ENCODE data around the gene GNG7. TPM values are rescaled to one million over a fixed set of nuclear protein-coding genes. Genes with fewer than 3 reads are reported as not detected.

The GNG7 gene
- total RNA-seq, 1 experiment from 2014 or later, result 7.7 TPM

DNA sequence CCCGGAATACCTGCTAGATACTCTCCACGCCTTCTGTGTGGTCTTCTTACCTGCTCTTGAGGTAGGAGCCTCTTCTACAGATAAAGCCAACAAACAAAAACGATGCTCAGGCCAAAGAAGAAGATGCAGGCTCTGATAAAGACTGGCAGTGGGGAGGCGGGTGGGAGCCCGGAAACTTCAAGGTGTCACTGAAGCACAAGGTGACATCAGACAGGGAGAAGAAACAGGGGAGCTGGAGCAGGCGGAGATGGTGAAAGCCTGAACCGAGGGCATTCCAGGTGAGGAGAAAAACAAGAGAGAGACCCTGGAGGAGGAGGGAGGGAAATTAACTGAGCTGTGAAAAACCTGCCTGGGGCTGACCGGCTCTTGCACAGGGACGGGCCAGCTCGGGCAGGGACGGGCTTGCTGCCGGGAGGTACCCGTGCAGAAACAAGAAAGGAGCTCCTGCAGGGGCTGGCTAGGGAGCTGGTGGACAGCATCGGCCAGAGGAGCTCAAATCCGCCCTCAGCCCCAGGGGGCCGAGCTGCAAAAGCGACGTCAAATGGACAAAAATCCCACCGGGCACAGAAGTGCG is 19.0 kb downstream of the GNG7 start:
- Mint-ChIP-seq H3K36me3 (ENCODE audit: insufficient read depth in 1 of 3, low read depth in 3 of 3) (peaks cover 0 to 5% (median 5%) of the 10 kb centered on the region in 3 experiments; a peak in 5 of 7 replicates), H3K27ac (peak overlapping the region in 2 of 3 experiments; percentile 36 to 85; a peak in 3 of 7 replicates), H3K27me3 (ENCODE audit: low read depth) (peaks cover 3% of the 10 kb centered on the region), H3K9me3 (peaks cover 0 to 2% of the 10 kb centered on the region in 2 experiments; a peak in 1 of 5 replicates), H3K4me3 (peak overlapping the region in 1 of 2 experiments; percentile 12; a peak in 1 of 5 replicates), H3K4me1 (peaks cover 2% of the 10 kb centered on the region in 2 experiments; a peak in 1 of 4 replicates)
- no peak overlapping the region for H3K23ac ChIP-seq (ENCODE audit: insufficient read length, low read depth, low read length)
- H2AFZ ChIP-seq (ENCODE audit: low read length), result no peak overlapping the region
- H3K56ac ChIP-seq (ENCODE audit: insufficient read length, low read depth, low read length), result no peak overlapping the region
- H3K79me1 ChIP-seq (ENCODE audit: insufficient read depth, low read depth, low read length, poor library complexity, severe bottlenecking), result no peaks in the 10 kb centered on the region
- no peaks in the 10 kb centered on the region for H3K9me3 ChIP-seq (ENCODE audit: control insufficient read depth, low read depth, low read length)
- no peak overlapping the region for H2BK120ac ChIP-seq (ENCODE audit: low read depth, low read length, poor library complexity, severe bottlenecking)
- H3K18ac ChIP-seq (ENCODE audit: insufficient read length, low read depth, low read length), result no peak overlapping the region
- no peak overlapping the region for H3K27ac ChIP-seq (ENCODE audit: insufficient read length, low read depth, low read length)
- H3K4me1 ChIP-seq (ENCODE audit: insufficient read depth, low read length), result no peaks in the 10 kb centered on the region
- no peak overlapping the region for H2BK15ac ChIP-seq (ENCODE audit: low read depth, low read length)
- WGBS (ENCODE audit: extremely low coverage, insufficient read length, low lambda C conversion rate), result no CpG with 5 or more reads among the region's 20 CpGs
- no peak overlapping the region for H4K8ac ChIP-seq (replicated peaks; ENCODE audit: insufficient read length, low read depth, low read length)
- H3K79me2 ChIP-seq (ENCODE audit: insufficient read depth, low read length), result no peaks in the 10 kb centered on the region
- H2BK12ac ChIP-seq (ENCODE audit: insufficient read length, low read depth, low read length), result no peak overlapping the region
- no peak overlapping the region for H3K4ac ChIP-seq (ENCODE audit: low read depth, low read length)
- H2AK5ac ChIP-seq (ENCODE audit: insufficient read length, low read length), result no peak overlapping the region
- H3K9ac ChIP-seq (ENCODE audit: extremely low read depth, insufficient read length, low read length), result no peak overlapping the region
- H3K23me2 ChIP-seq (ENCODE audit: insufficient read length, low read depth, low read length, poor library complexity, severe bottlenecking), result no peaks in the 10 kb centered on the region
- no peaks in the 10 kb centered on the region for H3K27me3 ChIP-seq (ENCODE audit: insufficient read depth, low read length)
- no peak overlapping the region for H4K91ac ChIP-seq (ENCODE audit: insufficient read length, low read depth, low read length)
- H3K4me2 ChIP-seq (ENCODE audit: insufficient read depth, insufficient read length, low read length), result no peak overlapping the region
- H2BK5ac ChIP-seq (ENCODE audit: insufficient read length, low read length), result no peak overlapping the region
- H2BK20ac ChIP-seq (ENCODE audit: low read depth, low read length, poor library complexity, severe bottlenecking), result no peak overlapping the region
- no peak overlapping the region for H3K14ac ChIP-seq (ENCODE audit: insufficient read depth, low read length)
- no peak overlapping the region for H4K5ac ChIP-seq (ENCODE audit: insufficient read length, low read depth, low read length)
- TF ChIP-seq, protein P1, sequence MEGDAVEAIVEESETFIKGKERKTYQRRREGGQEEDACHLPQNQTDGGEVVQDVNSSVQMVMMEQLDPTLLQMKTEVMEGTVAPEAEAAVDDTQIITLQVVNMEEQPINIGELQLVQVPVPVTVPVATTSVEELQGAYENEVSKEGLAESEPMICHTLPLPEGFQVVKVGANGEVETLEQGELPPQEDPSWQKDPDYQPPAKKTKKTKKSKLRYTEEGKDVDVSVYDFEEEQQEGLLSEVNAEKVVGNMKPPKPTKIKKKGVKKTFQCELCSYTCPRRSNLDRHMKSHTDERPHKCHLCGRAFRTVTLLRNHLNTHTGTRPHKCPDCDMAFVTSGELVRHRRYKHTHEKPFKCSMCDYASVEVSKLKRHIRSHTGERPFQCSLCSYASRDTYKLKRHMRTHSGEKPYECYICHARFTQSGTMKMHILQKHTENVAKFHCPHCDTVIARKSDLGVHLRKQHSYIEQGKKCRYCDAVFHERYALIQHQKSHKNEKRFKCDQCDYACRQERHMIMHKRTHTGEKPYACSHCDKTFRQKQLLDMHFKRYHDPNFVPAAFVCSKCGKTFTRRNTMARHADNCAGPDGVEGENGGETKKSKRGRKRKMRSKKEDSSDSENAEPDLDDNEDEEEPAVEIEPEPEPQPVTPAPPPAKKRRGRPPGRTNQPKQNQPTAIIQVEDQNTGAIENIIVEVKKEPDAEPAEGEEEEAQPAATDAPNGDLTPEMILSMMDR (conservative IDR thresholded peaks at IDR 0.05), result no peak
- DNase-seq, result no peak
- no peak overlapping the region for H3T11ph ChIP-seq (ENCODE audit: low read length)
- H4K20me1 ChIP-seq (ENCODE audit: control insufficient read depth, insufficient read depth, insufficient read length), result no peaks in the 10 kb centered on the region
